ENCODE results near the gene ZBTB46. TPM values are rescaled to one million over a fixed set of nuclear protein-coding genes. Genes with fewer than 3 reads are reported as not detected.

The ZBTB46 gene
- total RNA-seq, 1 experiment from 2014 or later, result 18.9 TPM

GRCh38 chr20:63792866-63793265 lies 38.2 kb downstream of the ZBTB46 start (continued):
- no peak for TF ChIP-seq NFE2L1 (CRISPR knock-in tag; IDR thresholded peaks at IDR 0.05)
- TF ChIP-seq ATF1 (CRISPR knock-in tag; IDR thresholded peaks at IDR 0.05), result no peak
- no peak for TF ChIP-seq MYBL2 (CRISPR knock-in tag; IDR thresholded peaks at IDR 0.05)
- TF ChIP-seq ZMAT4 (CRISPR knock-in tag; IDR thresholded peaks at IDR 0.05), result no peak
- no peak for TF ChIP-seq TEAD4 (CRISPR knock-in tag; IDR thresholded peaks at IDR 0.05)
- no peak for TF ChIP-seq ELF4 (CRISPR knock-in tag; IDR thresholded peaks at IDR 0.05; ENCODE audit: low read depth)
- no peak for TF ChIP-seq NFYB (CRISPR knock-in tag; conservative IDR thresholded peaks at IDR 0.05; ENCODE audit: low read depth)
- TF ChIP-seq ATF6 (CRISPR knock-in tag; IDR thresholded peaks at IDR 0.05), result no peak

- DNase-seq (ENCODE audit: low spot score) (no peak), ATAC-seq (no peak)
- ChIA-PET CTCF (interaction anchor here (0.6 to 3.0 kb wide), 11 partner anchors 14 to 253 kb away, joined by 3 to 13 read pairs (median 4); partner anchors contain the start of gene RTEL1), POLR2A (no interaction called here)
- no peak overlapping the region for H3K4me3 Mint-ChIP-seq
- peaks cover 7% of the 10 kb centered on the region for H3K4me1 Mint-ChIP-seq
- no peaks in the 10 kb centered on the region for H3K9me3 Mint-ChIP-seq
- no peaks in the 10 kb centered on the region for H3K36me3 Mint-ChIP-seq
- H3K27ac Mint-ChIP-seq, result peak overlapping the region; percentile 80; the same call in 1 of the 2 replicates
- no peak for TF ChIP-seq SP1 (CRISPR knock-in tag; conservative IDR thresholded peaks at IDR 0.05)
- H3K27me3 Mint-ChIP-seq (ENCODE audit: low read depth), result no peaks in the 10 kb centered on the region
These were observed 39.4 kb downstream of the ZBTB46 start for GRCh38 chr20:63791497-63792156.

DNA sequence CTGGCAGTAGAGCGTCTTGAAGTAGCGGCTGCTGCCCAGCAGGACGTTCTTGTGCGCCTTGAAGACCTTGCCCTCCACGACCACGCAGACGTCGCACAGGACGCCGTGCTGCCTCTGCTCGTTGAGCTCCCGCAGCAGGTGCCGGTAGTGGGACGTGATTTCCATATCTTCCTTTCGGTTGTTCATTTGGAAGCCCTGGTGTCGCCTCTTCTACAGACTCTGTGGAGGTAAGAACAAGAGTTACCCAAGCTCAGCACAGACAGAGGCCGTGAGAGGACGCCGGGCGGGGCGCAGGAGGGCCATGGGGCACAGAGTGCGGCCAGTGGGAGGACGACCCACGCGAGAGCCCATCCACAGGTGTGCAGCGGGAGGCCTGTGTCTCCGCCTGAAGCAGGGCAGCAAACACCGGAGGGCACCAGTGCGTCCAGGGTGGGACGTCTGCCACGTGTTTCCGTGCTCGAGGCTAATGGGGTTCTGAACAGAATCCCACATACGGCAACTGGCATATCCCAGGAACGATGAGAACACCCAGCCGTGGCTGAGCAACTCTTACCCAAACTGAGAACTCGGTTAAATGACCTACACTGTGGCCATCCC lies 40.4 kb downstream of the ZBTB46 start:
- Mint-ChIP-seq H3K4me3 (no peak overlapping the region), H3K27ac (peak overlapping the region; percentile 36; the same call in 1 of the 2 replicates), H3K27me3 (ENCODE audit: low read depth) (no peaks in the 10 kb centered on the region), H3K4me1 (peaks cover 3% of the 10 kb centered on the region; the same call in 1 of the 2 replicates), H3K36me3 (no peaks in the 10 kb centered on the region), H3K9me3 (no peaks in the 10 kb centered on the region)
- ChIA-PET CTCF (interaction anchor here (0.7 to 3.0 kb wide), 4 partner anchors 15 to 252 kb away, joined by 3 to 13 read pairs (median 6); no protein-coding TSS in a partner anchor), POLR2A (no interaction called here)
- DNase-seq (ENCODE audit: low spot score), result no peak
- no peak for TF ChIP-seq TEAD4 (CRISPR knock-in tag; IDR thresholded peaks at IDR 0.05)
- TF ChIP-seq FOXP1 (CRISPR knock-in tag; IDR thresholded peaks at IDR 0.05; ENCODE audit: borderline replicate concordance), result no peak
- TF ChIP-seq ELF4 (CRISPR knock-in tag; IDR thresholded peaks at IDR 0.05; ENCODE audit: low read depth), result no peak
- no peak for TF ChIP-seq ZNF121 (CRISPR knock-in tag; IDR thresholded peaks at IDR 0.05)
- TF ChIP-seq ZNF423 (CRISPR knock-in tag; IDR thresholded peaks at IDR 0.05), result no peak
- TF ChIP-seq NFATC4 (CRISPR knock-in tag; IDR thresholded peaks at IDR 0.05), result no peak
- TF ChIP-seq RELA (CRISPR knock-in tag; IDR thresholded peaks at IDR 0.05; ENCODE audit: borderline replicate concordance), result no peak
- TF ChIP-seq ZNF416 (CRISPR knock-in tag; IDR thresholded peaks at IDR 0.05), result no peak
- ATAC-seq, result no peak

- CTCF ChIA-PET, result interaction anchor here (0.8 to 3.0 kb wide), 3 partner anchors 14 to 49 kb away, joined by 3 to 13 read pairs (median 9); no protein-coding TSS in a partner anchor
- no peak for TF ChIP-seq JAZF1 (CRISPR knock-in tag; IDR thresholded peaks at IDR 0.05)
- no peak for TF ChIP-seq ZNF396 (CRISPR knock-in tag; IDR thresholded peaks at IDR 0.05; ENCODE audit: borderline replicate concordance)
- no peak for TF ChIP-seq ZMAT4 (CRISPR knock-in tag; IDR thresholded peaks at IDR 0.05)
- TF ChIP-seq ZNF671 (CRISPR knock-in tag; IDR thresholded peaks at IDR 0.05), result no peak
- no peak for TF ChIP-seq ZNF423 (CRISPR knock-in tag; IDR thresholded peaks at IDR 0.05)
- no peak for TF ChIP-seq HMGXB4 (CRISPR knock-in tag; IDR thresholded peaks at IDR 0.05)
- no peak for TF ChIP-seq E2F5 (CRISPR knock-in tag; IDR thresholded peaks at IDR 0.05)
These were observed 41.1 kb downstream of the ZBTB46 start for GRCh38 chr20:63789836-63790571.

More at GRCh38 chr20:63789836-63790571, 41.1 kb downstream of the ZBTB46 start:
- 0 out of 2 replicates have a peak, but pooled peaks cover 3% of the 10 kb centered on the region for H3K4me1 Mint-ChIP-seq
- no peak overlapping the region for H3K4me3 Mint-ChIP-seq
- POLR2A ChIA-PET, result no interaction called here
- H3K9me3 Mint-ChIP-seq, result no peaks in the 10 kb centered on the region
- DNase-seq (ENCODE audit: low spot score) (no peak), ATAC-seq (no peak)
- H3K27ac Mint-ChIP-seq, result peak overlapping the region; percentile 29; the same call in 1 of the 2 replicates
- no peaks in the 10 kb centered on the region for H3K36me3 Mint-ChIP-seq
- no peaks in the 10 kb centered on the region for H3K27me3 Mint-ChIP-seq (ENCODE audit: low read depth)
